GM12865 (cell line): ENCODE measurements around the gene ZNF346.
A peak's percentile ranks its signal among the peaks of the same experiment; 100 is the strongest.

Source experiments
- DNase-seq: peaks from one replicate; pipeline ENCODE4 v3.0.0; 2010; ENCODE audit warnings: low read depth
- H3K4me3 ChIP-seq: 2 replicates; pipeline ENCODE4 v1.5.1; 2011; ENCODE audit warnings: mild to moderate bottlenecking, low read depth, low read length, control low read depth
- TF ChIP-seq, protein P1 (sequence below): IDR thresholded peaks from 2 replicates; pipeline ENCODE4 v1.5.1; 2011; ENCODE audit warnings: low read length, control low read depth, low read depth, inconsistent platforms; ENCODE audit not compliant: insufficient read depth; ENCODE audit errors: missing control alignments

ZNF346 gene

DNA sequence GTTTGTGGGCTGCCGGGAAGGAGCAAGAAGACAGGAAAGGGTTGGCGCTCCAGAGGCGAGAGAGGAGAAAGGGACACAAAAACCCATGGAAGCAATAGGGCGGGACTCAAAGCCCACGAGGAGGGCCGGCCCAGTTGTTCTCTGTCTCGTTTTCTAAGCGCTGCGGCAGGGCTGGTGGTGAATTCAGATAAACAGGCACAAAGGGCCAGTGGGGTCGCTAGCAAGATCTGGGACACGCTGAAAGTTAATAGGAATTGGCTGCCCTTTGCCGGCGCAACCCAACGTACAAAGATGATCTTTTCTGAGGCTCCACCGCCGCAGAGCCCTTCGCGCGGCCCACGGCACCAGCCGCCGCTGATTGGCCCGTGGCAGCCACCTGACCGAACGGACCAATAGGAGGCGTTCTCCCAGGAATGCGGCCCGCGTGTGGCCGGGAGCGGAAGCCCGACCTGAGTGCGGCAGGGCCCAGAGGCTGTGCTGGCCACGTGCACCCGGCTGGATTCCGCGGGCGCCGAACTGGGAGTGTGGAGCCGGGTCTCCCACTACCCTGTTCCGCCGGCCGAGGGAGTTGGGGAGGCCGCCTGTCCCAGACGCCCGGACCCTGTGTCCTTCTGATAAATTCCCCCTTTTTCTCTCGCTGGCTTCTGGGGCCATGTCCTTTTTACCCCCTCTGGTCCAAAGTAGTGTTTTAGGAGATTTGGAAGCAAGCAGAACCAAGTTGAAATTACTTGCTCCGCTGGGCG lies 94.3 kb downstream of the ZNF346 start:
- TF ChIP-seq, protein P1, sequence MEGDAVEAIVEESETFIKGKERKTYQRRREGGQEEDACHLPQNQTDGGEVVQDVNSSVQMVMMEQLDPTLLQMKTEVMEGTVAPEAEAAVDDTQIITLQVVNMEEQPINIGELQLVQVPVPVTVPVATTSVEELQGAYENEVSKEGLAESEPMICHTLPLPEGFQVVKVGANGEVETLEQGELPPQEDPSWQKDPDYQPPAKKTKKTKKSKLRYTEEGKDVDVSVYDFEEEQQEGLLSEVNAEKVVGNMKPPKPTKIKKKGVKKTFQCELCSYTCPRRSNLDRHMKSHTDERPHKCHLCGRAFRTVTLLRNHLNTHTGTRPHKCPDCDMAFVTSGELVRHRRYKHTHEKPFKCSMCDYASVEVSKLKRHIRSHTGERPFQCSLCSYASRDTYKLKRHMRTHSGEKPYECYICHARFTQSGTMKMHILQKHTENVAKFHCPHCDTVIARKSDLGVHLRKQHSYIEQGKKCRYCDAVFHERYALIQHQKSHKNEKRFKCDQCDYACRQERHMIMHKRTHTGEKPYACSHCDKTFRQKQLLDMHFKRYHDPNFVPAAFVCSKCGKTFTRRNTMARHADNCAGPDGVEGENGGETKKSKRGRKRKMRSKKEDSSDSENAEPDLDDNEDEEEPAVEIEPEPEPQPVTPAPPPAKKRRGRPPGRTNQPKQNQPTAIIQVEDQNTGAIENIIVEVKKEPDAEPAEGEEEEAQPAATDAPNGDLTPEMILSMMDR: no peak
- peak overlapping the region; percentile 13 for H3K4me3 ChIP-seq
- peak; percentile 83 for DNase-seq

DNA sequence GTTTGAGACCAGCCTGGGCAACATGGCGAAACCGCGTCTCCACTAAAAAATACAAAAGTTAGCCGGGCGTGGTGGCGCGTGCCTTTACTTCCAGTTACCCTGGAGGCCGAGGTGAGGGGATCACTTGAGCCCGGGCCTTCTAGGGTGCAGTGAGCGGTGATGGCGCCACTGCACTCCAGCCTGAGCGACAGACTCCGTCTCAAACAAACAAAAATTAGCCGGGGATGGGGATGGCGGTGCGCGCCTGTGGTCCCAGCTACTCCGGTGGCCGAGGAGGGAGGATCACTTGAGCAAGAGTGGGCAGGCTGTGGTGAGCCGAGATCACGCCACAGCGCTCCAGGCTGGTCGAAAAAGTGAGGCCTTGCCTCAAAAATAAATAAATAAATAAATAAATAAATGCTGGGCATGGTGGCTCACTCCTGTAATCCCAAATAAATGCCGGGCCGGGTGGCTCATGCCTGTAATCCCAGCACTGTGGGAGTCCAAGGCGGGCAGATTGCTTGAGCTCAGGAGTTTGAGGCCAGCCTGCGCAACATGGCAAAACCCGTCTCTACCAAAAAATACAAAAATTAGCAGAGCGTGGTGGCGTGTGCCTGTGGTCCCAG lies 95.0 kb downstream of the ZNF346 start:
- H3K4me3 ChIP-seq: no peak overlapping the region
- TF ChIP-seq, protein P1: no peak
- no peak for DNase-seq

DNA sequence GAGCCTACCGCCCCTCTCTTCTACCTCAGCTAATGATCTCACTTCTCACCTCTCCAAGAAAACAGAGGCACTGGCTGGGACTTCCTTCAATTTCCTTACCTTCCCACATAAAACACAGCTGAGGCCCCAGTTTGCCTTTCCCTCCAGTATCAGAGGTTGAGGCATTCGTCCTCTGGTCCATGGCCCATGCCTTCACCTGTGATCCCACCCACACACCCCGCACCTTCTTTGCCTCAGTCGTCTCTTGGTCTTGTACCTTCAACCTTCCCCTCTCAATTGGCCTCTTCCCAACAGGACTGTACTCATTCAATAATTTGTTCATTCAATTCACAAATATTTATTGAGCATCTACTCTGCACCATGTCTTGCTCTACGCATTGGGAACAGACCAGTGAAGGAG lies 100.1 kb downstream of the ZNF346 start:
- TF ChIP-seq, protein P1: no peak
- no peak overlapping the region for H3K4me3 ChIP-seq
- DNase-seq: no peak

DNA sequence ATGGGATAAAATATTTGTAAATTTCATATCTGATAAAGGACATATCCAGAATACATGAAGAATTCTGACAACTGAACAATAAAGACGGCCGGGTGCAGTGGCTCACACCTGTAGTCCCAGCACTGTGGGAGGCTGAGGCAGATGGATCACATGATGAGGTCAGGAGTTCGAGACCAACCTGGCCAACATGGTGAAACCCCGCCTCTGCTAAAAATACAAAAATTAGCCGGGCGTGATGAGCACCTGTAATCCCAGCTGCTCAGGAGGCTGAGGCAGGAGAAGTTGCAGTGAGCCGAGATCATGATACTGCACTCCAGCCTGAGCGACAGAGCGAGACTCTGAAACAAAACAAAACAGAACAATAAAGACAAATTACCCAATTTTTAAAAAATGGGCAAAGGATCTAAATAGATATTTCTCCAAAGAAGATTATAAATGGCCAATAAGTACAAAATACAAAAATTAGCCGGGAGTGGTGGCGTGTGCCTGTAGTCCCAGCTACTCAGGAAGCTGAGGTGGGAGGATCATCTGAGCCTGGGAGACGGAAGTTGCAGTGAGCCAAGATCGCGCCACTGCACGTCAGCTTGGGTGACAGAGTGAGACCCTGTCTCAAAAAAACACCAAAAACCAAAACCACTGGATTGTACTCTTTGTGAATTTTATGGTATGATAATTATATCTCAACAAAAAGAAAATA lies 101.4 kb downstream of the ZNF346 start:
- no peak for DNase-seq
- H3K4me3 ChIP-seq: no peak overlapping the region
- TF ChIP-seq, protein P1: no peak

DNA sequence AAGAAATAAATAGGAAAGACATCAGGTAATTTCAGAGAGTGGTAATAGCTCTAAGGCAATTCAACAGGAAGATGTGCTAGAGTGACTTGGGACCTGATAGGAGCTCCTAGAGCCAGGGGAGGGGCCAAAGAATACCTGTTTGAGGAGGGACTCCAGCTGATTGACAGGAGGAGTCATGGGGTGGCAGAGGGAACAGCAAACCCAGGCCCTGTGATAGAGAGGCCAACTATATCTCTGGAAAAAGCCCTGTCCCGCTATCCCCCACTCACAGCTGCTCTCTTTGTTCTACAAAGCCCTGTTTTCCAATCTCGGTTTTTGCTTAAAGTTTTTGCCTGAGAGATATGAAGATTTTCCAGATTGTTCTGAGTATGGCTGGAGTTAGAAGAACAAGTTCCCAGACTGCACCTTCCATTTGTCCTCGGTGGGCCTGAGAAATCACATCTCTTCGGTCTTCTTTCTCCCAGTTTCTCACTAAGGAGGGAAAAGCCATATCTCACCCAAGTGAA lies 102.0 kb downstream of the ZNF346 start:
- H3K4me3 ChIP-seq: no peak overlapping the region
- no peak for DNase-seq
- TF ChIP-seq, protein P1: no peak

DNA sequence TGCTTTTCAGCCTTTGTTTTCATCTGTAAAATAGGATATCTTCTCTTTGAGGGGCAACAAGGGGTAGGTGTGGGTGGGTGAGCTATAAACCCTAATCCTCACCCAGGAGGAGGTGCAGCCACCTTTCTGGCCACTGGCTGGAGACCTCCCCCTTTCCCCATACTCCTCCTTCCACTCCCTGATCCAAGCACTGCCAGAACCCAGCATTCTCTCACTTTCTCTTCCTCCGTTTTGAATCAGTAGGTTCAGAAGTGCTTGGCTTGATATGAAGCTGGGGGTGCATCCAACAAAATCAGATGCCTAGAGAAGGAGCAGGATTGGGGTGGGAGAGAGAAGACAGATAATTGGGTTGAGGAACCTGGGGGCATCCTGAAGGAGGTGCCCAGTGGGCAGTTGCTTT lies 104.3 kb downstream of the ZNF346 start:
- TF ChIP-seq, protein P1: no peak
- H3K4me3 ChIP-seq: no peak overlapping the region
- no peak for DNase-seq
